Measurements from ENCODE around the gene MEGF11.

- TF ChIP-seq ZBTB10 (tag by site-specific recombination; IDR thresholded peaks at IDR 0.05) (no peak), REST (tag by site-specific recombination; IDR thresholded peaks at IDR 0.05) (no peak), ZBTB49 (tag by site-specific recombination; IDR thresholded peaks at IDR 0.05; ENCODE audit: low read depth) (no peak), CTCF (tag by site-specific recombination; IDR thresholded peaks at IDR 0.05) (no peak)
These were observed 230.1 kb downstream of the MEGF11 start for GRCh38 chr15:66023311-66023972.
